Breast epithelium (tissue), 3 donors: ENCODE measurements around the gene SLC43A2.

Experiments used
- POLR2AphosphoS5 ChIP-seq, 3 donors: sonication (generic); formaldehyde crosslinking; IDR thresholded peaks; one replicate each; pipeline ENCODE4 v1.6.1; 2017; ENCODE audit warnings: antibody characterized with exemption in 3 of 3
- TF ChIP-seq, protein P1 (sequence below), 3 donors: fragments of 450-650 bp; IDR thresholded peaks; one replicate each; pipeline ENCODE4 v1.5.1; 2016 to 2017; ENCODE audit warnings: antibody characterized with exemption in 3 of 3, mild to moderate bottlenecking in 3 of 3, moderate library complexity in 3 of 3

DNA sequence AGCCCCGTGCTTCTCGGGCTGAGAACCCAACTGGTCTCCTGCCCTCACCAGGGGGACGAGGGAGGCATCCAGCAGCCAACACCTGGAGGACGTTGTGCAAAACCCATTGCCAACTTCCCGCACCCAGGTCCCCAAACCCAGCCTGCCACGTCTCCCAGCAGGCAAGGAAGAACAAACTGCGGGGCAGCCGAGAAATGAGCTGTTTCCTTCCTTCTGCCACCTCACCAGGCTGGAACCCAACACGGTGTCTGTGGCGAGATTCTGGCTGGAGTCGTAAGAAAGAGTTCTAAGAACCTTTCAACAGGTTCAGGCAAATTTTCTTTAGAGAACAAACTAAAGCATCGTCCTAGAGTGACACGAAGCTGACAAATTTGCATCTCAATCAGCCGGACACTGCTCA lies 3.6 kb downstream of the SLC43A2 start:
- TF ChIP-seq, protein P1, sequence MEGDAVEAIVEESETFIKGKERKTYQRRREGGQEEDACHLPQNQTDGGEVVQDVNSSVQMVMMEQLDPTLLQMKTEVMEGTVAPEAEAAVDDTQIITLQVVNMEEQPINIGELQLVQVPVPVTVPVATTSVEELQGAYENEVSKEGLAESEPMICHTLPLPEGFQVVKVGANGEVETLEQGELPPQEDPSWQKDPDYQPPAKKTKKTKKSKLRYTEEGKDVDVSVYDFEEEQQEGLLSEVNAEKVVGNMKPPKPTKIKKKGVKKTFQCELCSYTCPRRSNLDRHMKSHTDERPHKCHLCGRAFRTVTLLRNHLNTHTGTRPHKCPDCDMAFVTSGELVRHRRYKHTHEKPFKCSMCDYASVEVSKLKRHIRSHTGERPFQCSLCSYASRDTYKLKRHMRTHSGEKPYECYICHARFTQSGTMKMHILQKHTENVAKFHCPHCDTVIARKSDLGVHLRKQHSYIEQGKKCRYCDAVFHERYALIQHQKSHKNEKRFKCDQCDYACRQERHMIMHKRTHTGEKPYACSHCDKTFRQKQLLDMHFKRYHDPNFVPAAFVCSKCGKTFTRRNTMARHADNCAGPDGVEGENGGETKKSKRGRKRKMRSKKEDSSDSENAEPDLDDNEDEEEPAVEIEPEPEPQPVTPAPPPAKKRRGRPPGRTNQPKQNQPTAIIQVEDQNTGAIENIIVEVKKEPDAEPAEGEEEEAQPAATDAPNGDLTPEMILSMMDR (IDR thresholded peaks at IDR 0.05) = no peak
- no peak for TF ChIP-seq POLR2AphosphoS5 (IDR thresholded peaks at IDR 0.05)
